ENCODE results near the gene MAN1A2. TPM values are rescaled to one million over a fixed set of nuclear protein-coding genes. Genes with fewer than 3 reads are reported as not detected.

MAN1A2 gene
- total RNA-seq, 1 donor from 2014 or later, result 66.5 TPM

GRCh38 chr1:117559985-117560384 is 192.7 kb downstream of the MAN1A2 start:
- no peak for DNase-seq (ENCODE audit: low spot score, unreplicated experiment)
- no peak for TF ChIP-seq CTCF (IDR thresholded peaks at IDR 0.05; ENCODE audit: unreplicated experiment)
- Mint-ChIP-seq H3K4me1 (ENCODE audit: low read depth) (peaks cover 20% of the 10 kb centered on the region), H3K27ac (no peak overlapping the region), H3K4me3 (ENCODE audit: low read depth) (no peak overlapping the region), H3K27me3 (no peaks in the 10 kb centered on the region), H3K9me3 (ENCODE audit: low read depth) (peaks cover 15% of the 10 kb centered on the region), H3K36me3 (ENCODE audit: insufficient read depth) (peaks cover 2% of the 10 kb centered on the region)

GRCh38 chr1:117561071-117561470 is 193.8 kb downstream of the MAN1A2 start:
- no peak overlapping the region for H3K4me3 Mint-ChIP-seq (ENCODE audit: low read depth)
- peaks cover 25% of the 10 kb centered on the region for H3K4me1 Mint-ChIP-seq (ENCODE audit: low read depth)
- H3K9me3 Mint-ChIP-seq (ENCODE audit: low read depth), result peaks cover 15% of the 10 kb centered on the region
- H3K27ac Mint-ChIP-seq, result no peak overlapping the region
- no peak for DNase-seq (ENCODE audit: low spot score, unreplicated experiment)
- TF ChIP-seq CTCF (IDR thresholded peaks at IDR 0.05; ENCODE audit: unreplicated experiment), result no peak
- H3K36me3 Mint-ChIP-seq (ENCODE audit: insufficient read depth), result peaks cover 2% of the 10 kb centered on the region
- no peaks in the 10 kb centered on the region for H3K27me3 Mint-ChIP-seq

GRCh38 chr1:117561551-117561950 is 194.3 kb downstream of the MAN1A2 start:
- no peak for DNase-seq (ENCODE audit: low spot score, unreplicated experiment)
- Mint-ChIP-seq H3K4me3 (ENCODE audit: low read depth) (no peak overlapping the region), H3K27ac (no peak overlapping the region), H3K36me3 (ENCODE audit: insufficient read depth) (peaks cover 2% of the 10 kb centered on the region), H3K27me3 (no peaks in the 10 kb centered on the region), H3K9me3 (ENCODE audit: low read depth) (peaks cover 15% of the 10 kb centered on the region), H3K4me1 (ENCODE audit: low read depth) (peaks cover 25% of the 10 kb centered on the region)
- no peak for TF ChIP-seq CTCF (IDR thresholded peaks at IDR 0.05; ENCODE audit: unreplicated experiment)

DNA sequence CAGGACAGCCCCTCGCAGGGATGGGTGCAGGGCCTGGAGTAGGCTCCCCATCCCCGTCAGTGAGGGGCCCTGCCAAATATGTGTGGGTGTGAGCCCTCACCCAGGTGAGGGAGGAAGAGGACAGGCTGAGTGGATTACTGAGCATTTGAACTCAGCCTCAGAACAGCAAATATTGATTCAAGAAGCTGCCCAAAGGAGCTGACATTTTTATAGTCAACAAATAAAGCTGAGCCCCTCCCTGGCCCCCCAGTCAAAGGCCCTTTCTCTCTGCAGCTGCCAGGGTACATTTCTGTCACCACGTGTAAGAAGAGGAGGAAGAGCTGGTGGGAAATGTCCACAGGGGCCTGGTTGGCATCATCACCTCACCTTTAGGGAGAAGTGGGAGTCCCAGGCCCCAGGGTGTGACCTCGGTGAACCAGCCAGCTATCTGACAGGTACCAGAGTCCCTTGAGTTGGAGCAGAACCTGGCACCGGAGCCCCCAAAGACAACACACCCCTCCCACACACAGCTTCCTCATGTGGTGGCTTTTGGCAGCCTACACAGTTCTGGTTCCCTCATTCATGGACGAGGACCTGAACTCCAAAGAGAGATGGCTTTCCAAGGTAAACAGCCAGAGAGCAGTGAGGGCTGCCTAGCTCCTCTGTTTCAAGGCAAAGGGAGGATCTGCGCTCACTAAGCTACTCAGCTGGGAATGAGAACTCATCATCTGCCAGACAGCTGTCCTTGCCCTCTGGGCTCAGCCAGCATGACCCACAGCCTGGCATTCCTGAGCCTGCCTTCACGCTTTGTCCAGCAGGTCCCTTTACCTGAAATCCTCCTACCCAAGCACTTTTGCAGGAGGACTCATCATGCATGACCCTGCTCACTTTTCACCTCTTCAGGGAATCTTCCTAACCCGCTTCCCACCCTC is 195.6 kb downstream of the MAN1A2 start:
- no peak for DNase-seq (ENCODE audit: low spot score, unreplicated experiment)
- Mint-ChIP-seq H3K27ac (no peak overlapping the region), H3K36me3 (ENCODE audit: insufficient read depth) (peaks cover 2% of the 10 kb centered on the region), H3K9me3 (ENCODE audit: low read depth) (peaks cover 11% of the 10 kb centered on the region), H3K4me1 (ENCODE audit: low read depth) (peaks cover 25% of the 10 kb centered on the region), H3K4me3 (ENCODE audit: low read depth) (no peak overlapping the region), H3K27me3 (no peaks in the 10 kb centered on the region)
- no peak for TF ChIP-seq CTCF (IDR thresholded peaks at IDR 0.05; ENCODE audit: unreplicated experiment)

DNA sequence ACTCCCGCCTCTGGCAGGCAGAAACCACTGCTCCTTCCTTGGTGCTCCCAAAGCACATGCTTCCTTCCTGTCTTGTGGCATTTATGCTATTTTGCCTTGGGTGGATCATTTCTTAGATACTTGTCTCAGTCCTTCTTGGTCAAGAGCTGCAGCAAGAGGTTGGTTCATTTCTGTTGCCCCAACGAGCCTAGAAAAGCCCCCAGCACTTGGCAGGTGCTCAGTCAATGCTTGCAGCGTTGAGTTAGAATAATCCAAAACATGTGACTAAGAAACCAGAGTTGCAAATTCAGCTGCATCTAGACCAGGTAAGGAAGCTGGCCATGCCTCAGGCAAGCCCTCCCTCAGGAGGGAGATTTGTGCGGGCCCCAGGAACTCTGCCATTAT is 196.2 kb downstream of the MAN1A2 start:
- H3K9me3 Mint-ChIP-seq (ENCODE audit: low read depth), result peaks cover 8% of the 10 kb centered on the region
- no peak overlapping the region for H3K27ac Mint-ChIP-seq

More for the DNA sequence above, 196.2 kb downstream of the MAN1A2 start:
- Mint-ChIP-seq H3K4me3 (ENCODE audit: low read depth) (no peak overlapping the region), H3K36me3 (ENCODE audit: insufficient read depth) (peaks cover 2% of the 10 kb centered on the region), H3K4me1 (ENCODE audit: low read depth) (peaks cover 25% of the 10 kb centered on the region), H3K27me3 (no peaks in the 10 kb centered on the region)
- TF ChIP-seq CTCF (IDR thresholded peaks at IDR 0.05; ENCODE audit: unreplicated experiment), result no peak
- no peak for DNase-seq (ENCODE audit: low spot score, unreplicated experiment)

Data from progenitor cell of endocrine pancreas (in vitro differentiated cells).